GM11168 (cell line): ENCODE results near the gene MYO18A.
"Not testable (repeated sequence)": the region's sequence is repeated elsewhere in the genome, so short reads cannot be mapped to it uniquely, and the experiment has no call there.

Source experiments
- in situ Hi-C: fragments of 300-500 bp; cut with MboI; formaldehyde crosslinking; loops from one replicate; pipeline ENCODE4 v1.12.0; 2022; ENCODE audit warnings: low sequenced_read_pairs; ENCODE audit not compliant: unreplicated experiment

MYO18A gene, protein sequence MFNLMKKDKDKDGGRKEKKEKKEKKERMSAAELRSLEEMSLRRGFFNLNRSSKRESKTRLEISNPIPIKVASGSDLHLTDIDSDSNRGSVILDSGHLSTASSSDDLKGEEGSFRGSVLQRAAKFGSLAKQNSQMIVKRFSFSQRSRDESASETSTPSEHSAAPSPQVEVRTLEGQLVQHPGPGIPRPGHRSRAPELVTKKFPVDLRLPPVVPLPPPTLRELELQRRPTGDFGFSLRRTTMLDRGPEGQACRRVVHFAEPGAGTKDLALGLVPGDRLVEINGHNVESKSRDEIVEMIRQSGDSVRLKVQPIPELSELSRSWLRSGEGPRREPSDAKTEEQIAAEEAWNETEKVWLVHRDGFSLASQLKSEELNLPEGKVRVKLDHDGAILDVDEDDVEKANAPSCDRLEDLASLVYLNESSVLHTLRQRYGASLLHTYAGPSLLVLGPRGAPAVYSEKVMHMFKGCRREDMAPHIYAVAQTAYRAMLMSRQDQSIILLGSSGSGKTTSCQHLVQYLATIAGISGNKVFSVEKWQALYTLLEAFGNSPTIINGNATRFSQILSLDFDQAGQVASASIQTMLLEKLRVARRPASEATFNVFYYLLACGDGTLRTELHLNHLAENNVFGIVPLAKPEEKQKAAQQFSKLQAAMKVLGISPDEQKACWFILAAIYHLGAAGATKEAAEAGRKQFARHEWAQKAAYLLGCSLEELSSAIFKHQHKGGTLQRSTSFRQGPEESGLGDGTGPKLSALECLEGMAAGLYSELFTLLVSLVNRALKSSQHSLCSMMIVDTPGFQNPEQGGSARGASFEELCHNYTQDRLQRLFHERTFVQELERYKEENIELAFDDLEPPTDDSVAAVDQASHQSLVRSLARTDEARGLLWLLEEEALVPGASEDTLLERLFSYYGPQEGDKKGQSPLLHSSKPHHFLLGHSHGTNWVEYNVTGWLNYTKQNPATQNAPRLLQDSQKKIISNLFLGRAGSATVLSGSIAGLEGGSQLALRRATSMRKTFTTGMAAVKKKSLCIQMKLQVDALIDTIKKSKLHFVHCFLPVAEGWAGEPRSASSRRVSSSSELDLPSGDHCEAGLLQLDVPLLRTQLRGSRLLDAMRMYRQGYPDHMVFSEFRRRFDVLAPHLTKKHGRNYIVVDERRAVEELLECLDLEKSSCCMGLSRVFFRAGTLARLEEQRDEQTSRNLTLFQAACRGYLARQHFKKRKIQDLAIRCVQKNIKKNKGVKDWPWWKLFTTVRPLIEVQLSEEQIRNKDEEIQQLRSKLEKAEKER (N-terminal part only)

DNA sequence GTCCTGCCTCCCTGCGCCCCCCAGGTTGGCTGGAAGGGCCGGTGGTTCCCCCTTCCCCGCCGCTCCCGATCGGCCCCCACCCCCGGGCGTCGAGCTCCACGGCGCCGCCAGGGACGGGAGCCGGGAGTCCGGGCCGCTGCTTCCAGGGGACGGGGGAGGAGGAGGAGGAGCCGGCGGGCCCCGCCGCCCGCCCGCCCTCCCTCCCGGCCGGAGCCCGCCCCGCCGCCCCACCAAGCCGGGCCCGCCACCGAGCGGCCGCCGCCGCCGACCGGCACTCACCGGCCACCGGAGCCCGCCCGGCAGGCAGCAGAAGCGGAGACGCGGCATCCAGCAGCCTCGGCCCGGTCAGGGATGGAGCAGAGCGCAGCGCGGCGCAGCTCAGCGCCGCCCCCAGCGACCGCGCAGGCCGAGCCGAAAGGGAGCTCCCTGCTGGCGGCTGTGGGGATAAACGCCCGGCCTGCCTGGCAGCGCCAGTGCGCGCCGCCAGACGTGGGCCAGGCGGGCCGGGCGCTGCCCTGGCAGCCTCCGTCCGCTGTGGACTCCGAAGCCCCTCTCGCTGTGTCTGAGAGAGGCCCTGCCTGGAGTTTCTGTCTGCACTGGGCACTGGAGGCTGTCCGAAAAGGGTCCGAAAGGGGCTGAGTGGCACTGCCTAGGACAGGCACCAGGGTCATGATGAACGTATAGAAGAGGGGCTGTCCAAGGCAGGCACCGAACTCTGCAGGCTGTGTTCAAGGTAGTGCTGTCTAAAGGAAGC is at the start of gene MYO18A:
Gene MYO18A, minus strand, starts transcription at position 365 of the 754 bp plus-strand sequence. CDS start 13,458 bp downstream, outside the sequence.
- in situ Hi-C loops, result no loop called here

DNA sequence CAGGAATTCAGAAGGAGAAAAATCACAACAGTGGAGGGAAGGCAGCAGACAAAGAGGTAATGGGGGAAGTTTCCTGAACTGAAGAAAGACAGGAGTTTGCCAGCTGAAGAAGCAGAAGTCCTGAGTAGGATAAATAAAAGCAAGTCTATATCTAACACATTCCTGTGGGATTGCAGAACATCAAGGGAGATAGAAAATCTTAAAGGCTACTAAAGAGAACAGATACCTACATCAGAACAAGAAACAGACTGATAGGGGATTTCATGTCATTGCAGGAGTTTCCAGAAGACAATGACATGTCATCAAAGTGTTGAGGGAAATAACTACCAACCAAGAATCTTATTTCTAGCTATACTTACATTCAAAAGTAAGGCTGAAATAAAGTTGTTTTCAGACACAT is 45.2 kb upstream of the MYO18A start:
- in situ Hi-C loops, result no loop called here

DNA sequence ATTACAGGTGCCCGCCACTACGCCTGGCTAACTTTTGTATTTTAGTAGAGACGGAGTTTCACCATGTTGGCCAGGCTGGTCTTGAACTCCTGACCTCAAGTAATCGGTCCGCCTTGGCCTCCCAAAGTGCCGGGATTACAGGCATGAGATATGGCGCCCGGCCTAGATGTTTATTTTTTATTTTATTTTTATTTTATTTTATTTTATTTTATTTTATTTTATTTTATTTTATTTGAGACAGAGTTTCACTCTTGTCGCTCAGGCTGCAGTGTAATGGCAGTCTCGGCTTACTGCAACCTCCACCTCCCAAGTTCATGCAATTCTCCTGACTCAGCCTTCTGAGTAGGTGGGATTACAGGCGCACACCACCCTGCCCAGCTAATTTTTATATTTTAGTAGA is 41.1 kb upstream of the MYO18A start:
- in situ Hi-C loops, result not testable (repeated sequence)

DNA sequence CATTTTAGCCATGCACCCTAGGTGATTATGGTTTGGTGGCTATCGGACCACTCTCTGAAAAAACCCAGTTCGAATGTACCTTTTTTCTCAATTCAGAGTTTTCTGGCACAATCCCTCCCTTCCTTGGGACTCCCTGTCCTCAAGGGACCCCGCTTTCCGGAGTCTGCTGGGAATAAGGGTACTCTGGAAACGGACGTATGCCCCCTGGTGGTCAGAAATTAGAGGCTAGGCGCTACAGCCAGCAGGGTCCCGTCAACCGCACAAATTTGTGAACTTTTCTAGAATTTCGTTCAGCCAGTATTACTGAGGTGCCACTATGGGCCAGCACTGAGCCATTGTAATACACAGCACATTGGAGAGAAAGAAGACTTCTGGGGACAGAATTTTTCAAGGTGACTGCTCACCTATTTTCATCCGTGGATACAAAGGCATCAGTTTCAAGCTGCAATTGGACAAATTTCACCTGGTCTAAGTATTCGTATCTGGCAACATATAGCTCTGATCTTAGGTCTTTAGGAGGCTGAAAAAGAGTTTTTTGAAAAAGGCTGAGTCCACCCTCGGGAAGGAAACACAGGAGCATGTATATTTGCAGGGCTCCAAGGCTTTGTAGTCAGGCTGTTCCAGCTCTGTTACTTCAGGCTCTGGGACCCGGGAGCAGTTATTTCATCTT is 39.3 kb upstream of the MYO18A start:
- in situ Hi-C loops, result no loop called here

DNA sequence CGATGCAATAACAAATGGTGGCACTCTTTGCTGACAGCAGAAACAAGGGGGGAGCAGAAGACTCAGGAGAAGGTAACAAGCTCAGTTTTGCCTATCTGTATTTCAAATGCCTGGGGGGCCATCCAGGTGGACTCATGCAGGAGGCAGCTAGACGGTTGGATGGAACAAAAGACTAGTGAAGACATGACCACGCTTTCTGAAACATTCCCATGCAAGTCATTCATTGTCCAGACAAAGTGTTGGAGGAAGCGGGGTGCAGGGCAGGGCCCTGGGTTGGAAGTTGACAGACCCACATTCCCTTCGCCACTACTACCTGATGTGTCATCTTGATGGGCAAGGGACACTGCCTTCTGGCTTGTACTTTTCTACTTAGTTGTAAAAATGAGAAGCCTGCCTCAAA is 36.7 kb upstream of the MYO18A start:
- in situ Hi-C loops, result no loop called here

DNA sequence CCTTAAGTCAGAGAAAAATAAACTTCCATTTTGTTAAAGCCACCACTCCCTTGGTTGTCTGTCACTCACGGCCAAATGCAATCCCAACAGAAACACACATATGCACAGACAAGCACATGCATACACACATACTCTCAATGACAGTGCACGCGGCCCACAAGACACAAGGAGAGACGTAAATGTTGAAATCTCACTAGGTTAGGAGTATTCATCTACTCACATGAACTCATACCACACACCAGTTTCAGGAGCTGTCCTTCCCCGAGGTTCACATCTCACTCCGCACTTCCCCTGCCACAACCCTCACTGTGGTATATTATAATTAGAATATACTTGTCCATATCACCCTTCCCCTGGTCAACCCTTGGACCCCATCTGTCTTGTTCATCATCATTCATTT is 36.0 kb upstream of the MYO18A start:
- in situ Hi-C loops, result no loop called here

DNA sequence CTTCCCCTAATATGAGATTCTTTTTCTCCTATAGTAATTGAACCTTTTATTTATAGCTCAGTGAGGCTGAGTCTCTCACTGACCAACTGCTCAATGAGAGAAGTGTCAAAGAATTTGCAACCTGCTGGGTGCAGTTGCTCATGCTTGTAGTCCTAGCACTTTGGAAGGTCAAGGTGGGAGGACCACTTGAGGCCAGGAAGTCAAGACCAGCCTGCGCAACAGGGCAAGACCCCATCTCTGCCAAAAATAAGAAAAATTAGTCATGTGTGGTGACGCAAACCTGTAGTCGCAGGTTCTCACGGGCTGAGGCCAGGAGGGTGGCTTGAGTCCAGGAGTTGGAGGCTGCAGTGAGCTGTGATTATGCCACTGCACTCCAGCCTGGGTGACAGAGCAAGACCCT is 35.5 kb upstream of the MYO18A start:
- in situ Hi-C loops, result no loop called here

DNA sequence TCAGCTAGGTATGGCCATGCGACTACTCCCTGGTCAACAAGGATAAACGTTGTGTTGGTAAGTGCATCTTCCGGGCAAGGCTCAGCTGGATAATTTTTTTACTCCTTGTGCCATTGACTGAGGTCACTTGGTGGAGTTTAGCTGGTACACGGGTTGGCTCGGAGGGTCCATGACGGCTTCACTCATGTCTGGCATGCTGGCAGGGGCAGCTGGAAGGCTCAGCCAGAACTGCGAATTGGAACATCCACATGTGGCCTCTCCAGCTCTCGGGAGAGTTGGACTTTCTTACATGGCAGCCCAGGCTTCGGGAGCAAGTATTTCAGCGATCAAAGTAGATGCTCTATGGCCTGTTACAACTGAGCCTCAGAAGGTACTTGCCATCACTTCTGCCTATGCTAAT is 35.0 kb upstream of the MYO18A start:
- in situ Hi-C loops, result no loop called here

DNA sequence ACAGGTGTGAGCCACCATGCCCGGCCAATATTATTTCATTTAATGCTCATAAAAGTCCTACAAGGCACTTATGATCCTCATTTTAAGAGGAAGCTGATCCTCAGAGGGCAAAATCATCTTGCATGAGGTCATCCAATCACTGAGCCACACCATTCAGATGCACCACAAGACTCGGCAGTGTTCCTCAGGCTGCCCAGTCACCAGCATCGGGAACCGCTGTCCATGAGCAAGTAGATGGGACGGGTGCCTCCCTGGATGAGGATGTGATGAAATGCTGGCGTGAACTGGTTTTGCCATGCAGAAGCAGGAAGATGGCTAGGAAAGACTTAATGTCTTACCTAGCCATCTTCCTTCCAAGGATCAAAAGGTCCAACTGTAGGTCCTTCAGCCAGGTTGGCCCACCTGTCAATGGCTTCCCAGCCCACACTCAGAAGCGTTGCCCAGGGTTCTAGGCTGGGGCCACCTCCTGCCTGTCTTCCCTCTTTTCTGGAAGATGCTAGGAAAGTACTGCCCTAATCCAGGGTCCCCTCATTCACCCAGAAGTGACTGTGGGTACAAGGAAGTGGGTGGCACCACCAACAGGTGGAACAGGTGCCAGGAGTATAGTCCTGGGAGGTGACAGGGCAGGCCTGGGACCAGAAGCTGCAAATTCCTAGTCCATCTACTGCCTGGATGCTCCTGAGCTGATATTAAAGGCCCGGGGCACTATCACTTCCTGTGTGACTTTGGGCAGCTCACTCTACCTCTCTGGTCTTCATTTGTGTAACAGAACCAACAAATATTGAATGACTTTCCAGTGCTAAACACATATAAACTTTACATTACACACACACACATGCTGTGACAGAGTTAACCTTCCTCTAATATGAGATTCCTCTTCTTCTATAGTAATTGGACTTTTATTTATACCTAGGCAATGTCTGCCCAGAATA is 34.3 kb upstream of the MYO18A start:
- in situ Hi-C loops, result no loop called here

DNA sequence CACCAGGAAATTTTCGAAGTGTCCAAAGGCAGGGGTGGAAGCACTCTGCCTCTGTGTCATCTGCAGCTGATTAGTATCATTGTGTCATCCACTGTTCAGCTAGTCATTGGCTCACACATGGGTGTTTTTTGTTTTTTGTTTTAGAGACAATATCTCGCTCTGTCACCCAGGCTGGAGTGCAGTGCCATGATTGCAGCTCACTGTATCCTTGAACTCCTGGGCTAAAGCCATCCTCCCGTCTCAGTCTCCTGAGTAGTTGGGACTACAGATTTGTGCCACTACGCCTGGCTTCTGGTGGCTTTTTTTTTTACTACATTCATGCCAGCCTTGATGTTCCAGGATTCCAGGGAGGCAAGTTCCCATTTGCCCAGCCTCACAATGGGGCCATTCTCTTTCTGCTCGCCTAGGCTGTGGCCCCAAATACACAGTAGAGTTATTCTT is 32.5 kb upstream of the MYO18A start:
- in situ Hi-C loops, result no loop called here

DNA sequence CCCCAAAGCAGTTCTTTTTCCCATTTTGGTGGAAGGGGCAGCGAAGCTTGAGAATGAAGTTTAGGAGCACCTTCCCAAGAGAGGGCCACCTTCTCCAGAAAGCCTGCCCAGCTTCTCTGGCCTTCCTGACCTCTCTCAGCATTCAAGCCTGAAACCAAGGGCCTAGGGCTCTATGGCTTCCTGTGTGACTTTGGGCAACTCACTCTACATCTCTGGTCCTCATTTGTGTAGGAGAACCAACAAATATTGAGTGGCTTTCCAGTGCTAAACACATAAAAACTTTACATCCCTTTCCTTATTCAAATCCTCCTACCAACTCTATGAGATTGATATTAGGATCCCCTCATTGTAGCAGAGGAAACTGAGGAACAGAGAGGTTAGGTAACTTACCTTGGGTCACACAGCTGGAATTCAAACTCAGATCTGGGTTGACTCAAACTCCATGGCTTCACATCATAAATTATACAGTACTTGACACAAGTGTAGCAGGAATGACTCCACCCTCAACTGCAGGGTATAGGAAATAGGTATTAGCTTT is 32.0 kb upstream of the MYO18A start:
- in situ Hi-C loops, result no loop called here

DNA sequence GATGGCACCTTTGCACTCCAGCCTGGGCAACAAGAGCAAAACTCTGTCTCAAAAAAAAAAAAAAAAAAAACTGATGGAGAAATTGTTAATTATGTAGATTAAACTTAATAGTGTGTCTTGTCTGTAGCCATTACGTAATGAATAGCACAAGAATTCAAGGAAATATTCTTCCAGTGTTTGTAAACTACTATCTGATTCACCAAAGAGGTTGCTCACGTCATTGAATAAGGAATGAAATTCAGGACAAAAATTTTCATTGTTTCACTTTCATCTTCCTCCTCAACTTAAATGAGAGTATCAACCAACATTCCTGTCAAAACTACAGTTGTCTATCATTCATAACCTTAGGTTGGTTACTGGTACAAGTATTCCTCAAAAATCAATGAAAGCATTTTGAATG is 30.7 kb upstream of the MYO18A start:
- in situ Hi-C loops, result no loop called here

DNA sequence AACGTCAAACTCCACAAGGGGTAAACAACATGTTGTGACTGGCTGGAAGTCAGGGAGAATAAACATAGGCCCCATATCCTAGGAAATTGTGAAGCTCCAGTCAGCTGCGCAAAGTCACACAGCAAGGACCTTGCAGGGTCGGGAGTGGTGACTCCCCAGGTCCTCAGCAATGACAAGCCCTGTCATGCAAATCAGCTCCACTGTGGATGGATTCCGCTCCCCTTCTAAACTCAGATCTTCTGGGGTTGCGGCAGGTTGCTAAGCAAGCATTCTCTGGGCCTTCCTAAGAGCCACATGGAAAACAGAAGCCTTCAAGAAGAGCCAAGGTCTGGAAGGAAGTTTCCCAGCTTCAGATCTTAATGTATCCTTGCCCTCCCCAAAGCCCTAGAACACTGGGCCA is 28.9 kb upstream of the MYO18A start:
- in situ Hi-C loops, result no loop called here

DNA sequence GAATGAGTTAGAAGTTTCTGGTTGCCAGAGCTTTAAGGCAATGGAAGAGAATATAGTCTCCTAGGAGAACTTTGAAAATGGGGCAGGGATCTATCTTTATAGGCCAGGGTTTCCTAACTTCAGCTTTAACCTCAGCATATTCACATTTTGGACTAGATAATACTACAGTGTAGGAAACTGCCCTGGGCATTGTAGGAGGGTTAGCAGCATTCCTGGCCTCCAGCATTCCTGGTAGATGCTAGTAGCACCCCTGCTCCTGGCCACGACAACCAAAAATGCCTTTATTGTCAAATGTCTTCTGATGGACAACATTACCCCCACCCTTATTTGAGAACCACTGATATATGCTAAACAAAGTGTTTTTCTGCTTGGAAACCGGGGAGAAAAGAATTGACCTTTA is 27.8 kb upstream of the MYO18A start:
- in situ Hi-C loops, result no loop called here

DNA sequence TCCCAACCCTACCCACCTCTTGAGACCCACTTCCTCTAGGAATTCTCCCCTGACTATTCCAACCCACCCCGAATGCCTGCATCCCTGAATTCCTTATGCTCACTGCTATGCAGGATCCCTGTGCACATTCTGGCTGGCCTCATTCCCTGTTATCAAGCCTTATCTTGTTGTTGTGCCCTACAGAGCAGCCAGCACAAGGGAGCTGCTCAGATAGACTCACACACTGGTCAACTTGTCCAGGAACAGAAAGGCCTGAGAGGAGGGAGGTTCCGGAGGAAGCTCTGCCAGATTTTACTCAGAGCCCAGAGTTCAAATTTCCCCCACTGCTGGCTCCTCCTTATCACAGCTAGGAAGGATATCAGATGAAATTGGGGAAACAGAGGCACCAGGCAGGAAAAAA is 24.8 kb upstream of the MYO18A start:
- in situ Hi-C loops, result no loop called here

DNA sequence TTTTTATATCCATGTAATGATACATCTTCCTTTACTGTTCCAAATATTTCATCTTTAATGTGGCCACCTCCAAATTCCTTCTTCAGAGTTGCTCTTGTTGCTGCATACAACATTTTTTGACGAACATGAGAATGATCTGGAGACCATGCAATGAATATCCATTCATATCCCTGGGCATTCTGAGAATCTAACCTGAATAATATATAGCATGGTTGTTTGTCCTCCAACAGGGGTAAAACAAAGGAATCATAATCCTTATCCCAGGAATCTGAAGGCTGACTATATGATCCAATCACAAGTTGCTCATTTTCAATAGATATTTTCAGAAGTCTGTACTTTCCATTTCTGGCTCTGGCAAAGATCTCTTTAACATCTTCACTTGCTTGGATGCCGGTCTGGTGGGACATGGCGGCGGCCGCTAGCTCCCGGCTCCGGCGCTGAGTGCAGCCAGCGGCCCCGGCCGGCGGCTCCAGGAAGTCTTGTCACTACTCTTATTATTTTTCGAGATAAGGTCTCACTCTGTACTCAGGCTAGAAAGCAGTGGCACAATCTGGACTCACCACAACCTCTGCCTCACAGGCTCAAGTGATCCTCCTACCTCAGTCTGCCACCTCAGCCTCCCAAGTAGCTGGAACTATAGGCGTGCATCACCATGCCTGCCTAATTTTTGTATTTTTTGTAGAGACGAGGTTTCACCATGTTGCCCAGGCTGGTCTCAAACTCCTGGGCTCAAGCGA is 24.0 kb upstream of the MYO18A start:
- in situ Hi-C loops, result not testable (repeated sequence)

DNA sequence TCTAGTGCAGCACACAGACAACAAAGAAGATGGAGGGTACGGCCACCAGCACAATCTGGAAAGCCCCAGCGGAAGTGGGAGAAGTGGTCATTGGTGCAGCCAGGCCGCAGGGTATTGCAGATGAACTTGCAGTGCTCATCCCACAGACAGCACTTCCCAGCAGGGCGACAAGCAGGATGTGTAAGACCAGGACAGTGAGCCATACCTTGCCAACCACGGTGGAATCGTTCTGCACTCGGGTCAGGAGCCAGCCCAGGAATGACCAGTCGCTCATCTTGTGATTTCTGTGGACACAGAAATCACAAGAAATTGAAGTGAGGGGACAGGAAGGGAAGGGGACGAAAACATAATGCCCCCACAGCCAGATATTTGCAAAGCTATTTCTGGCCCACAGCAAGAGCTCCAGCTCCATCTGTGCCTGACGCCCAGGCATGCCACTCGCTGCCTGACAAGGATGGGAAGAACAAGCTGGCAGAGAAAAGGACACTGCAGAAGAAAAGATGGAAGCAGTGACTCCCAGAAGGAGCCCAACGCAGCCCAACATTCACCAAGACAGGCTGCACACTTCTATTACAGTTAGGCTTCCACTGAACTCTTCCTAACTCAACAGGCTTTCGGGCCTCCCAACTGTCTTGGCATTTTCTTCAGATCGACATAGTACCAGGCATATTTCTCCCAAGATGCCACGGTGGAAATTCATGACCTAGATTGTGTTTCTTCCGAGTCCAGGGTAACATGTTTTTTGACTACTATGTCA is 17.5 kb upstream of the MYO18A start:
- in situ Hi-C loops, result no loop called here
